Stimulated activated naive CD8-positive, alpha-beta T cell treated with anti-CD3 and anti-CD28 coated beads, Interleukin-15, Interleukin-2, amounts not matched to agents 100 ng/mL and 50 ng/mL, for 24 hours (primary cell): ENCODE data around the gene RAB11B.
A peak's percentile ranks its signal among the peaks of the same experiment; 100 is the strongest.
"Not testable (repeated sequence)": the region's sequence is repeated elsewhere in the genome, so short reads cannot be mapped to it uniquely, and the experiment has no call there.

Experiments
- H3K27ac Mint-ChIP-seq: one replicate; pipeline ENCODE4 v1.8.0; 2021; ENCODE audit warnings: mild to moderate bottlenecking, mixed read lengths
- H3K27me3 Mint-ChIP-seq: one replicate; pipeline ENCODE4 v1.8.0; 2021; ENCODE audit warnings: mixed read lengths
- H3K36me3 Mint-ChIP-seq: one replicate; pipeline ENCODE4 v1.8.0; 2021; ENCODE audit warnings: low read depth, mixed read lengths
- H3K4me1 Mint-ChIP-seq: one replicate; pipeline ENCODE4 v1.8.0; 2021; ENCODE audit warnings: low read depth, mixed read lengths
- H3K4me3 Mint-ChIP-seq: one replicate; pipeline ENCODE4 v1.8.0; 2021; ENCODE audit warnings: mild to moderate bottlenecking, mixed read lengths
- H3K9me3 Mint-ChIP-seq: one replicate; pipeline ENCODE4 v1.8.0; 2021; ENCODE audit warnings: mixed read lengths

The RAB11B gene

DNA sequence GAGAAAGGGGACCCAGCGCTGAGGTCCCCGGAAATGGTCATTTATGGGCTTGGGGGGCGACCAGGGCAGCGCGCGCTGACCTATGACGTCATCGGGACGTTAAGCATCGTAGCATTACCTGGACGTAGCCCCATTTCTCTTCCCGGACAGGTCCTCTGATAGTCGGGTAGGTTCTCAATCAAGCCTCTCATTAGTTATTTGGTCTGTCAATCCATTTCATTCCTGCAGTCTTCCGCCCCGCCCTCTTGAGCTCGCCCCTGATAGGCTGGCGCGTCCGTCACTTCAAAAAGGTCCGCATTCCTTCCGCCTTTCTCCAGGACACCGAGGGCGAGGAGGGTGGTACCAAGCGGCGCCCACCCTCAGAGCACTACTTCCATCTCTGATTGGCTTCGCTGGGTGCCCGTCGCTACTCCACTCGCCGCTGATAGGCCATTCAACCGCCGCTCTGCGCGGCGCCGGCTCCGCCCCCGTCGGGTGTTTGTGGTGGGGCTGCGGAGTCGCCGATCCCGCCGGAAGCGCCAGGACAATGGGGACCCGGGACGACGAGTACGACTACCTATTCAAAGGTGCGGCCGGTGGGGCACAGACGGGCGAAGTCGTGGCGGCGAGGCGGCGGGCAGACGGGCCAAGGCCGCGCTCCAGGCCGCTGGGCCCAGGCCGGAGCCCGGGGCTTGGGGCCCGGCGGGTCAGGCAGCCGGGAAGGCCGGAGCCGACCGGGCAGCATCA is at the start of gene RAB11B:
RAB11B (plus strand) TSS at position 470 of the 726 bp plus-strand sequence; CDS start at position 527, 57 bp downstream.
- Mint-ChIP-seq H3K27me3 (no peaks in the 10 kb centered on the region), H3K4me3 (peak within 1 kb of the TSS; percentile 90), H3K27ac (peak within 1 kb of the TSS; percentile 93)

DNA sequence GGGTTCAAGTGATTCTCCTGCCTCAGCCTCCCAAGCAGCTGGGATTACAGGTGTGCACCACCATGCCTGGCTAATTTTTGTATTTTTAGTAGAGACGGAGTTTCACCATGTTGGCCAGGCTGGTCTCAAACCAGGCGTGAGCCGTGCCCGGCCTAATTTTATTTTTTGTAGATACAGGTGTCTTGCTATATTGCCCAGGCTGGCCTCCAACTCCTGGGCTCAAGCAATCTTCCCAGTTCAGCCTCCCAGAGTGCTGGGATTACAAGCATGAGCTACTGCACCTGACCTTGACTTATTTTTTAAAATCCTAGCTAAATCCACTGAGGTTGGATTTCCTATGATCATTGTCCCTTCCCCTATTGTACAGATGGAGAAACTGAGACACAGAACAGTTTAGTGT is 48.7 kb upstream of the RAB11B start:
- not testable (repeated sequence) for H3K36me3 Mint-ChIP-seq, H3K27ac Mint-ChIP-seq, H3K4me3 Mint-ChIP-seq, H3K9me3 Mint-ChIP-seq
- Mint-ChIP-seq H3K4me1 (peaks cover 18% of the 10 kb centered on the region), H3K27me3 (peaks cover 31% of the 10 kb centered on the region)

More for the DNA sequence above, at the start of gene RAB11B:
- H3K9me3 Mint-ChIP-seq = no peaks in the 10 kb centered on the region
- peaks cover 13% of the 10 kb centered on the region for H3K36me3 Mint-ChIP-seq
- peaks cover 33% of the 10 kb centered on the region for H3K4me1 Mint-ChIP-seq

DNA sequence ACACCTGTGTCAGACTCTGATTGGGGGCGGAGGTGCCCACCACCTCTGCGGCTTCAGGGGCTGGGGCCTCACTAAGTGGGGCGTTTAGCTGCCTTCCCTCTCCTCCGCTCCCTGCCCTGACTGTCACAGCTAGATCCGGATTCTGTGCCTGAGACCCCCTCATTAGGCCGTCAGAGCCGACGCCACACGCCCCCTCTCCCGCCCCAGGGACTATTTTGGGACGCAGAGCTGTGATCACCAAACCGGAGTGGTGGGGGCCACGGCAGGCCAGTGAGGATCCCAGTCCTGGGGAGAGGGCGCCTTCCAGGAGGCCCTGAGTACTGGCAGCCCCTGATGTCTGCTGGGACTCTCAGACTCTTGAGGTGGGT is 47.9 kb upstream of the RAB11B start:
- peaks cover 18% of the 10 kb centered on the region for H3K4me1 Mint-ChIP-seq
- H3K4me3 Mint-ChIP-seq = no peak overlapping the region
- no peak overlapping the region for H3K27ac Mint-ChIP-seq
- peaks cover 27% of the 10 kb centered on the region for H3K27me3 Mint-ChIP-seq
- H3K36me3 Mint-ChIP-seq = no peaks in the 10 kb centered on the region
- no peaks in the 10 kb centered on the region for H3K9me3 Mint-ChIP-seq

DNA sequence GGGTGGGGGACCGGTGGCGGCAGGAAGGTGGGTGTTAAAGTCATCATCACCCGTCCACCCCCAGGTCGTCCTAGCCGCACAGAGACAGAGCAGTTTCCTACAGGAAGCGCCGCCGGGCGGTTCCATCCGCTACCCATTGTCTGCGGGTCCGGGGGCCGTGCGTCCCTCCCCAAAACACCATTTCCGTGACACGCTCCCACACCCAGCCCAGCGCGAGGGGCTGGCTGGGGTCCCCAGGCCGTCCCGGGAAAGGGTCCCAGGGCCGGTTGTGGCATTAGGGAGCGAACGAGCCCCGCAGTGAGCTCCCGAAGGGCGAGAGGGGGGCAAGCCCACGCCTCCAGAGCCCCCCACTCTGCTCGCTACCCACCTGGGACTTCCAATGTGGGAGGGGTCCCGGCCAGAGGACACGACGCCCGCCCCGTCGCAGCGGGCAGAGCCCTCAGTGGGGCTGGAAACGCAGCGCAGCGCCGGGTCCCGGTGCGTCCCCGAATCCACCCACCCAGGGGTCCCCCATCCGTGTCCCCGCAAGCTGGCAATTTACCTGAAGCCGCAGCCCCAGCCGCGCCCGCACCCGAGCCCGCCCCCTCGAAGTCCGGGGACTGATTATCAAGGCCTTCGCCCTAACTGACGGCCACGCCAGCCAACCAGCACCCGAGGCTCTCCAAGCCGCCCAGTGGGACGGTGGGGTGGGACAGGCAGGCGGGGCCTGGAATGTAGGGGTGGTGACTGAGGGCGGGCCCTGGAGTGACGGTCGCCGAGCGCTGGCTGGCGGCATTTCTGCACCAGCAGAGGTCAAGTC is 47.3 kb upstream of the RAB11B start, which contains the start of gene KANK3:
KANK3 (minus strand) TSS at position 579 of the 799 bp plus-strand sequence. CDS start 5,434 bp downstream, outside the sequence.
- H3K27ac Mint-ChIP-seq = no peak within 1 kb of the TSS
- H3K27me3 Mint-ChIP-seq = peaks cover 22% of the 10 kb centered on the region
- peak within 1 kb of the TSS; percentile 64 for H3K4me3 Mint-ChIP-seq
- H3K4me1 Mint-ChIP-seq = peaks cover 18% of the 10 kb centered on the region
- no peaks in the 10 kb centered on the region for H3K36me3 Mint-ChIP-seq
- no peaks in the 10 kb centered on the region for H3K9me3 Mint-ChIP-seq

DNA sequence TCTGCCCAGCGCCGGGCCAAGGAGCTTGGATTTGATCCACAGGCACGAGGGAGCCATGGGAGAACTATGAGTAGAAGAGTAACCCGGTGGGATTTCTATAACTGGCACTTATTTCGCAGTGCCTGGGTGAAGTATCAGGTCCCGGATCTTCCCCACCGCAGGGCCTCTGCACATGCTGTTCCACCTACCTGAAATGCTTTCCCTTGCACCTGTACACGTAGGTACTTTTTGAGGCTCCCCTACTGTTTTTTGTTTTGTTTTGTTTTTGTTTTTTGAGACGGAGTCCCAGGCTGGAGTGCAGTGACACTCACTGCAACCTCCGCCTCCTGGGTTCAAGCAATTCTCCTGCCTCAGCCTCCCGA is 46.7 kb upstream of the RAB11B start:
- H3K4me3 Mint-ChIP-seq = peak overlapping the region; percentile 64
- no peaks in the 10 kb centered on the region for H3K9me3 Mint-ChIP-seq
- peaks cover 18% of the 10 kb centered on the region for H3K4me1 Mint-ChIP-seq
- H3K27me3 Mint-ChIP-seq = peaks cover 17% of the 10 kb centered on the region
- no peaks in the 10 kb centered on the region for H3K36me3 Mint-ChIP-seq
- H3K27ac Mint-ChIP-seq = no peak overlapping the region

DNA sequence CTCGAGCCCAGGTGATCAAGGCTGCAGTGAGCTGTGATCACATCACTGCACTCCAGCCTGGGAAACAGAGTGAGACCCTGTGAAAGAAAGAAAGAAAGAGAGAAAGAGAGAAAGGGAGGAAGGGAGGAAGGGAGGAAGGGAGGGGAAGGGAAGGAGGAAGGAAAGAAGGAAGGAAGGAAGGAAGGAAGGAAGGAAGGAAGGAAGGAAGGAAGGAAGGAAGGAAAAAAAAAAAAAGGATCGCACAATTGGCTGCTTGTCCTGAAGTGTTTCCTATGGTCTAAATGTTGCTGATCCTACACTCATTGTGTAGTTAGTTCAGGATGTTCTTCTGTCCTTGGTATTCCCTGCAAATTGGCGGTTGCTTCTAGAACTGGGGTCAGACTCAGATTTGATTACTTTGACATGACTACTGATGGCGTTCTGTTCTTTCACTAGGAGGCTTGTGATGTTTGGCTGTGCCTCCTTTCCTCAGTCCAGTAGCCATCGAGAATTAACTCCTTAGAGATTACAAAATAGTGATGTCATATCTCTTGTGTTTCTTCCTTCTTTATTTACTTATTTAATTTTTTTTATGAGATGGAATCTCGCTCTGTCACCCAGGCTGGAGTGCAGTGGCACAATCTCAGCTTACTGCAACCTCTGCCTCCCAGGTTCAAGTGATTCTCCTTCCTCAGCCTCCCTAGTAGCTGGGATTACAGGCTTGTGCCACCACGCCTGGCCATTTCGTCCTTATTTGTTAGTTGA is 40.4 kb upstream of the RAB11B start:
- H3K27ac Mint-ChIP-seq, H3K9me3 Mint-ChIP-seq, H3K4me3 Mint-ChIP-seq, H3K36me3 Mint-ChIP-seq, H3K4me1 Mint-ChIP-seq: not testable (repeated sequence)
- peaks cover 26% of the 10 kb centered on the region for H3K27me3 Mint-ChIP-seq

DNA sequence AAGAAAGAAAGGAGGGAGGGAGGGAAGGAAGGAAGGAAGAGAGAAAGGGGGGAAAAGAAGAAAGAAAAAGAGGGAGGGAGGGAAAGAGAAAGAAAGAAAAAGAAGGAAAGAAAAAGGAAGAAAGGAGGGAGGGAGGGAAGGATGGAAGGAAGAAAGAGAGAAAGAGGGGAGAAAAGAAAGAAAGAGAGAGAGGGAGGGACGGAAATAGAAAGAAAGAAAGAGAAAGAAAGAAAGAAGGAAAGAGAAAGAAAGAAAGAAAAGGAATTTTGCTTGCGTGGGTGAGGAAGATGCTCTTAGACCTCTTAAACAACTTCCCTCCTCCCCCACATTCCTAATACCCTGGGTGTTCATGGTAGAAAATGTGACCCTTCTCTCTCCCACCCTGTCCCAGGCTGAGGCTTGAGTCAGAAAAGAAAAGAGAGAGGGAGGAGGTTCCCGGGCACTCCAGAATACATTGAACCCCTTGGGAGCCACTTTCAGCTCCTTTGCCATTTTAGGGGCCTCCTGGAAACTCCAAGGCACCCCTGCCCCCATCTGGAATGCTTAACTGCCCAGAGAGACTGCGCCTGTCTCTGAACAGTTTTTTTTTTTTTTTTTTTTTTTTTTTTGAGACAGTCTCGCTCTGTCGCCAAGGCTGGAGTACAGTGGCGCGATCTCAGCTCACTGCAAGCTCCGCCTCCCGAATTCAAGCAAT is 37.9 kb upstream of the RAB11B start:
- Mint-ChIP-seq H3K27ac (no peak overlapping the region), H3K4me3 (no peak overlapping the region), H3K9me3 (no peaks in the 10 kb centered on the region)

DNA sequence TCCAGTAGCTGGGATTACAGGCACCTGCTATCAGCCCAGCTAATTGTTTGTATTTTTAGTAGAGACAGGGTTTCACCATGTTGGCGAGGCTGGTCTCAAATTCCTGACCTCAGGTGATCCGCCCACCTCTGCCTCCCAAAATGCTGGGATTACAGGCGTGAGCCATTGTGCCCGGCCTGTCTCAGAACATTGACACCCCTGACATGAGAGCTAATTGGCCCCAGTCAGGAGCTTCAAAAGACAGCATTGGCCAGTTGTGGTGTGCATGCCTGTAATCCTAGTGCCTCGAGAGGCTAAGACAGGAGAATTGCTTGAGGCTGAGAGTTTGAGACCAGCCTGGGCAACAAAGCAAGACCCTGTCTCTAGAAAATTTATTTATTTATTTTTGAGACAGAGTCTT is 37.3 kb upstream of the RAB11B start:
- not testable (repeated sequence) for H3K4me3 Mint-ChIP-seq, H3K9me3 Mint-ChIP-seq, H3K27ac Mint-ChIP-seq, H3K36me3 Mint-ChIP-seq
- Mint-ChIP-seq H3K27me3 (peaks cover 26% of the 10 kb centered on the region), H3K4me1 (peaks cover 16% of the 10 kb centered on the region)

More for the DNA sequence above, 37.9 kb upstream of the RAB11B start:
- Mint-ChIP-seq H3K4me1 (peaks cover 16% of the 10 kb centered on the region), H3K36me3 (no peaks in the 10 kb centered on the region), H3K27me3 (peaks cover 26% of the 10 kb centered on the region)

DNA sequence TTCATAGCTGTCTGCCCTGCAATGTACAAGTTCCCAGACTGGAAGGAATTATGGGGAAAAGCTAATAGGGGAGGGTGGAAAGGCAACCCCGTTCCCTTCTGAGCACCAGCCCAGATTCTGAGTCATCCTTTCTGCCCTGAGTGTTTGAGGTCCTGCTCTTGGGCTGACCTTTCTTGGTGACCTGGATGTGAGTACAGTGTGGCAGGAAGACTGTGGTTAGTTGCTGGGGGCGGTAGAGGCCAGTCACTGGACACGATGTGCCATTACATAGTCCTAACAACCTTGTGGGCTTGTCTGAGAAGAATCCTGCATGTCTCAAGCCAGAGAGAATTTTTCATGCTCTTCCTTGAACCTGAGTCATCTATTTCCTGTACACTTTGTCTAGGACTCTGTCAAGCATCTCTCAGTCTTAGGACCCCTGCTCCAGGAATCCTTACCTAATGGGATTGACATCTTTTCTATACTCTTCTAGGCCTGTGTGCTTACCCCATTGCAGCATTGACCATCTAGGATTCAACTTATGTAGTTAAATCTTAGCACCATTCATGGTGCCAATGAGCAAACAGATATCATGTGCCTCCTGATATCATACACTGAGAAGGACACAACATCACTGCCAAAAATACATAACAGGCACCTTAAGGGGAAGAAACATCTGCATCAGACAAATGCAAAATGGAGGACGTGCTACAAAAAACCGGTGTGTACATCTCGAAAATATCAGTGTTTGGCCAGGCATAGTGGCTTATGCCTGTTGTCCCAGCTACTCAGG is 34.3 kb upstream of the RAB11B start:
- Mint-ChIP-seq H3K27ac (no peak overlapping the region), H3K27me3 (peaks cover 14% of the 10 kb centered on the region), H3K4me3 (no peak overlapping the region), H3K9me3 (no peaks in the 10 kb centered on the region), H3K36me3 (no peaks in the 10 kb centered on the region), H3K4me1 (peaks cover 16% of the 10 kb centered on the region)

DNA sequence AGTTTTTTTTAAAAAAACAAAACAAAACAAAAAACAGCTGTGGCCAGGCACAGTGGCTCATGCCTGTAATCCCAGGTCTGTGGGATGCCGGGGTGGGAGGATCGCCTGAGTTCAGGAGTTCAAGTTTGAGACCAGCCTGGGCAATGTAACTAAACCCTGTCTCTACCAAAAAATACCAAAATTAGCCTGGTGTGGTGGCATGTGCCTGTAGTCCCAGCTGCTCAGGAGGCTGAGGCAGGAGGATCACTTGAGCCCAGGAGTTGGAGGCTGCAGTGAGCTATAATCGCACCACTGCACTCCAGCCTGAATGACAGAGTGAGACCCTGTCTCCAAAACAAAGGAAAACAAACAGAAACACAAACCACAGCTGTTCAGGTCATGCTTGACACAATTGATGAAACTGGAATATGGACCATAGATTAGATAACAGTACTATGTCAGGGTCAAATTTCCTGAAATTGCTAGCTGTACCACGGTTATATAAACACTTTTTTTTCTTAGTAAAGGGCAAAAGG is 33.1 kb upstream of the RAB11B start:
- H3K9me3 Mint-ChIP-seq = no peaks in the 10 kb centered on the region
- H3K27ac Mint-ChIP-seq = no peak overlapping the region
- H3K27me3 Mint-ChIP-seq = peaks cover 14% of the 10 kb centered on the region
- H3K36me3 Mint-ChIP-seq = no peaks in the 10 kb centered on the region
- peaks cover 21% of the 10 kb centered on the region for H3K4me1 Mint-ChIP-seq
- H3K4me3 Mint-ChIP-seq = no peak overlapping the region

DNA sequence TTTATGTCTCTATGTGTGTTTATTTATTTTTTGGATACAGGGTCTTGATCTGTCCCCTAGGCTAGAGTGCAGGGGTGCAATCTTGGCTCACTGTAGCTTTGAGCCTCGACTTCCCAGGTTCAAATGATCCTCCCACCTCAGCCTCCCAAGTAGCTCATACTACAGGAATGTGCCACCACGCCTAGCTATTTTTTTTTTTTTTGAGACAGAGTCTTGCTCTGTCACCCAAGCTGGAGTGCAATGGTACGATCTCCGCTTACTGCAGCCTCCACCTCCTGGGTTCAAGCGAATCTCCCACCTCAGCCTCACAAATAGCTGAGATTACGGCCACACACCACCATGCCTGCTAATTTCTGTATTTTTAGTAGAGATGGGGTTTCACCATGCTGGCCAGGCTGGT is 31.2 kb upstream of the RAB11B start:
- H3K36me3 Mint-ChIP-seq = no peaks in the 10 kb centered on the region
- no peak overlapping the region for H3K4me3 Mint-ChIP-seq
- H3K9me3 Mint-ChIP-seq = no peaks in the 10 kb centered on the region
- H3K27ac Mint-ChIP-seq = no peak overlapping the region
- peaks cover 20% of the 10 kb centered on the region for H3K27me3 Mint-ChIP-seq
- H3K4me1 Mint-ChIP-seq = peaks cover 34% of the 10 kb centered on the region

DNA sequence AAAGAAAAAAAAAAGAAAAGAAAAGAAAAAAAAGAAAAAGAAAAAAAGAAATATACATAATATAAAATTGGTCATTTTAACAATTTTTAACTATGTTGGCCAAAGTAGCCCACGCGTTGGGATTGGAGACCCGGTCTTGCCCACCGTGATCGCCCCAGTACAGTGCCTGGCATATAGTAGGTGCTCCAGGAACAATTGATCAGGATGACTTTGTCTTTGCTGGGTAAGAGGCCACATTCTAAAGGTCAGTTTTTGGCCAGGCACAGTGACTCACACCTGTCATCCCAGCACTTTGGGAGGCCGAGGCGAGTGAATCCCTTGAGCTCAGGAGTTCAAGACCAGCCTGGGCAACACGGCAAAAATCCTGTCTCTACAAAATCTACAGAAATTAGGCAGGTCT is 30.0 kb upstream of the RAB11B start:
- H3K4me3 Mint-ChIP-seq = no peak overlapping the region
- peaks cover 26% of the 10 kb centered on the region for H3K27me3 Mint-ChIP-seq
- H3K27ac Mint-ChIP-seq = no peak overlapping the region
- H3K9me3 Mint-ChIP-seq = no peaks in the 10 kb centered on the region
- no peaks in the 10 kb centered on the region for H3K36me3 Mint-ChIP-seq
- H3K4me1 Mint-ChIP-seq = peaks cover 34% of the 10 kb centered on the region

DNA sequence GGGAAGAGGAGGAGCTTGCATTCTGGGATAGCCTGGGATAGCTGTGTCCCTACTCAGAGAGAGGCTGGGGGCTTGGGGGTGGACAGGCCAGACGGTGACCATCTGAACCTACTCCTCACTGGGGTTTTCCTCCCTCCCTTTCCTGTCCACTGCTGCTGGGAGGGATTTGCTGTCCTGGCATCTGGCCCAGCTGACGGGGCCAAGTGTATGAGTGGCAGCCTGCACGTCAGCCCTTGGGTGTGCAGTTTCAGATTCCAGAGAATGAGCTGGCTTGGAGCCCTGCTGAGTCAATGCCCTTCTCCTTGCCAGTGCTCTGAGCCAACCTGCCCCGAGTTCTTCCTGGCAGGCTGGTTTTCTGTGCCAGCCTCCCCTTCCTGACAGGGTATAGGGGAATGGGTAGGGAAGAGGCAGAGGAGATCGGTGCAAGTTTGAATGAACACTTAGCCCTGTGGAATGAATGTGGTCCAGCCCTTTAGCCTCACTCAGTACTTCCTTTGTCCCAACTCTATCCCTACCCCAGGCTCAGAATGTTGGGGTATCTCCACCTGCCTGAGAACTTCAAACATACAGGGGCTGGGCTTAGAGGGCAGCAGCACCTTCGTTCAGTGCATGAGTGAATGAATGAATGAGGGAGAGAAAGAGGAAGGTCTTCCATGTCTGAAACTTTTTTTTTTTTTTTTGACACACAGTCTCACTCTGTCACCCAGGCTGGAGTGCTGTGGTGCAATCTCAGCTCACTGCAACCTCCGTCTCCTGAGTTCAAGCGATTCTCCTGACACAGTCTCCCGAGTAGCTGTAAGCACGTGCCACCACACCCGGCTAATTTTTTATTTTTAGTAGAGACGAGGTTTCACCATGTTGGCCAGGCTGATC is 28.0 kb upstream of the RAB11B start:
- H3K9me3 Mint-ChIP-seq = no peaks in the 10 kb centered on the region
- peaks cover 25% of the 10 kb centered on the region for H3K4me1 Mint-ChIP-seq
- no peak overlapping the region for H3K27ac Mint-ChIP-seq

More for the DNA sequence above, 28.0 kb upstream of the RAB11B start:
- Mint-ChIP-seq H3K36me3 (no peaks in the 10 kb centered on the region), H3K27me3 (peaks cover 43% of the 10 kb centered on the region), H3K4me3 (no peak overlapping the region)
